GM18519 (cell line): Measurements from ENCODE around the gene RELB.
"Not testable (repeated sequence)": the region's sequence is repeated elsewhere in the genome, so short reads cannot be mapped to it uniquely, and the experiment has no call there.

Experiments
- ATAC-seq: cut with Tn5 transposase; IDR thresholded peaks from one replicate; pipeline ENCODE4 v1.9.1; 2021; ENCODE audit warnings: mild to moderate bottlenecking, moderate library complexity; ENCODE audit not compliant: unreplicated experiment, low FRiP score

The RELB gene

GRCh38 chr19:45001087-45001739, at the start of gene RELB:
Gene RELB, plus strand, starts transcription at chr19:45001464. Its CDS starts 116 bp downstream, at chr19:45001580.
- peak; percentile 28 for ATAC-seq

GRCh38 chr19:44954278-44954648, 47.0 kb upstream of the RELB start:
- no peak for ATAC-seq

GRCh38 chr19:44954649-44955504, 46.4 kb upstream of the RELB start, which contains the start of gene CLPTM1:
Gene CLPTM1, plus strand, starts transcription at chr19:44955380. Its CDS starts 16 bp downstream, at chr19:44955396.
- peak; percentile 66 for ATAC-seq

- ATAC-seq: peak; percentile 2
These were observed 45.5 kb upstream of the RELB start for GRCh38 chr19:44955505-44956439.

GRCh38 chr19:44957526-44957925, 43.7 kb upstream of the RELB start:
- ATAC-seq: no peak

GRCh38 chr19:44958090-44958489, 43.2 kb upstream of the RELB start:
- no peak for ATAC-seq

GRCh38 chr19:44959691-44960090, 41.6 kb upstream of the RELB start:
- ATAC-seq: no peak

DNA sequence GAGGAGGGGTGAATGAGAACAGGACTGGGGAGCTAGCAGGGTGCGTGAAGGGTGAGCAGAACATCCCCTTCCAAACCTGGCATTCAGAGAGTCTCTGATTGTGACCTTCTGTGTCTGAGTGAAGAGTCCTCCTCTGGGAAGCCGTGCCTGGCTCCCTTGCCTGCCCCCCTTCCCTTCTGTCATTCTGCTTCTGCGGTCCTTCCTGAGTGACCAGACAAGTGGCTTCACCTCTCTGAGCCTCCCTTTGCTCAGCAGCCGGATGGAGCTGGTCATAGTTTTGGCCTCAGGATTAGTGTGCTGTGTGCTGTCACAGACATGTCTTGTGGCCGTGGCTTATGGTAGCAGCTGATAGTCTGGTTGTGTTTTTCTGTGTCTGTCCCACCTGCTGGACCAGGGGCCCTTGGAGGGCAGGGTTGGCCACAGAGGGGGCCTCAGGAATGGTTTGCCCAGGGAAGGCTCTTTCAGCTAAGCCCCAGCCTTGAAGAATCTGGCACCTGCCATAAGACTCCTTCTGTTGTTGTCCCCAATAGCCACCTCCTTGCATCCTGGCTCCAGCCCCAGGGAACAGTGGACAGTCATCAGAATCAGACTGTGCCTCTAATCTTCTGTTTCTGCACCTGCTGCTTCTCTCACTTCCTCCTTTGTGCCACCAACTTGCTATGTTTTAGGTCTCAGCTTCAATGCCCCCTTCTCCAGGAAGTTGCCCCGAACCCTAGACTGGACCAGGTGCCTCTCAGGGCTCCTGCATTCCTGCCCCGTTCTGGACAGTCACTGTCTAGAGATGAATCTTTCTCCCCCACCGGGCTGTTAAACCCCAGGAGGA, 40.1 kb upstream of the RELB start:
- ATAC-seq: no peak

- no peak for ATAC-seq
These were observed 39.4 kb upstream of the RELB start for GRCh38 chr19:44961821-44962220.

DNA sequence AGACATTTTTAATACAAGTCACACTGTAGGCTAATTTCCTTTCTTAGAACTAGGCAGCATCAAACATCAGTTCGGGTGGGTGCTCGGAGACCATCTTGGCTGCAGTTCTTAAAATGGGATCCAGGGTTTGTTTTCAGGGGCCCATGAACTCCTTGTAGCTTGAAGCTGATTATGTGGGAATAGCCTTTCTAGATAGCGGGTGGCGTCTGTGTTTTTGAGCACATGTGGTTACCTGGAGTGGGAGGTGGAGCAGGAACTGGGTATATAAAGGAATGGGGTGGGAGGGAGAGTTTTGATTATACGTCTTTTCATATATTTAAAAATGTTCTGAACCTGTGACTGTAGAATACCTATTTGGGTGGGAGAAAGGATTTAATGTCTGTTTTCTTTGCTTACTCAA, 33.1 kb upstream of the RELB start:
- no peak for ATAC-seq

GRCh38 chr19:44968670-44969069, 32.6 kb upstream of the RELB start:
- no peak for ATAC-seq

- no peak for ATAC-seq
These were observed 31.8 kb upstream of the RELB start for GRCh38 chr19:44969437-44969836.

GRCh38 chr19:44971451-44971850, 29.8 kb upstream of the RELB start:
- ATAC-seq: not testable (repeated sequence)

DNA sequence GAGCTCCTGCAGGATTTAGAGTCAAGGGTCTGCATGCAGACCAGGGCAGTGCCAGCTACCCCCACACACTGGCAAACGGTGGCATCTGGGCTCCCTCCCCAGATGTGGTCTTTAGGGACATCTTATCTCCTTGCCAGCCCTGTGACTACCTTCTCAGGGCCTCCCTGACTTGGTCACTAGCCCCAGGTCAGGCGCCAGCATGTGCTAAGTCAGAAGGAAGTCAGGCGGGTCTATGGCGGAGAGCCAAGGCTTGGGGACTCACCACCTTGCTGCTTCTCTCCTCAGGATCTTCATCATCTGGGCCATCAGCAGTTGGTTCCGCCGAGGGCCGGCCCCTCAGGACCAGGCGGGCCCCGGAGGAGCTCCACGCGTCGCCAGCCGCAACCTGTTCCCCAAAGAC, 28.5 kb upstream of the RELB start:
- ATAC-seq: no peak

- ATAC-seq: no peak
These were observed 27.1 kb upstream of the RELB start for GRCh38 chr19:44973982-44974735.

- no peak for ATAC-seq
These were observed 26.4 kb upstream of the RELB start for GRCh38 chr19:44974857-44975256.

DNA sequence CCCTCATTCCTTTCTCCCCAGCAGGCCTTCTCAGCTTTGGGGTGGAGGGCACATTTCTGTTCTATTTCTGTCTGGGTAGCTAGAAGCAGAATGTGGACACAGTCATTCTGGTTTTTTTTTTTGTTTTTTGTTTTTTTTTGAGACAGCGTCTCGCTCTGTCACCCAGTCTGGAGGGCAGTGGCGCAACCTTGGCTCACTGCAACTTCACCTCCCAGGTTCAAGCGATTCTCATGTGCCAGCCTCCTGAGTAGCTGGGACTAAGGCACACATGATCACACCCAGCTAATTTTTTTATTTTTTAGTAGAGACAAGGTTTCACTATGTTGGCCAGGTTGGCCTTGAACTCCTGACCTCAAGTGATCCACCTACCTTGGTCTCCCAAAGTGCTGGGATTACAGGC, 25.8 kb upstream of the RELB start:
- ATAC-seq: no peak

DNA sequence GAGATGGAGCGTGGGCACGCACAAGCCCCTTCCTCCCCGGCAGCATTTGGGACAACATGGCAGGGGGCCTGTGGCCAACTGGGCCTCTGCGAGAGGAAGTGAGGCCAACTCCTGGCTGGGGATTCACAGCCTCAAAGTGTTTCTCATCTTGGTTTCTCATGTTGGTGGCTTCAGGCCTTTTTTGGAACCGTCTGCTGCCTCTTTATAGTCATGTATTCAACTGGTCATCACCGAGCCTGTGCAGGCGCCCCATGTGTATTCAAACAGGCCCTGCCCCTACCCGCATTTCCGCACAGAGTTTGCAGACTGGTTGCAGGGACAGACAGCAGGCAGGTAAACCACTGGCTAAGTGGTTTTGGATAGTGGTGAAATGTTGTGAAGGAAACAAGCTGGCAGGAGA, 17.3 kb upstream of the RELB start:
- no peak for ATAC-seq

DNA sequence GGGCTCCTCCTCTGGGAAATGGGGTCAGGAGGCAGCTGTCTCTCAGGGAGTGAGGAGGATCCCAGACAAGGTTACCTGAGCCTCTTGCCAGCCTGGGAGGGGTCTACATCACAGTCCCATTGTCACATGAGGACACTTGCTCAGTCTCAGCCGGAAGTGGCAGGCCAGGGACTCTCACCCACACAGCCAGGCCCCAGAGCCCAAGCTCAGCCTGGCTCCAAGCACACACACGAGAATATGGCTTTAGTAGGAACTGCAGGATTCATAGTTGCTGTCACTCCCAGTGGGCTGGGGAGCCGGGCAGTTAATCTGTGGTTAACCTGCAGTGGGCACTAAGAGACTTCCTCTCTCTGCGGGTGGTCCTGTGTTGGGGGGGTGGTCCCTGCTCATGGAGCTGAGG, 15.8 kb upstream of the RELB start:
- no peak for ATAC-seq
